ENCODE data around the gene SDS.
A peak's percentile ranks its signal among the peaks of the same experiment; 100 is the strongest.

Gene SDS

GRCh38 chr12:113425960-113426453, 22.3 kb upstream of the SDS start:
- DNase-seq (ENCODE audit: low read depth in 2 of 2, low spot score in 1 of 2): no peak

GRCh38 chr12:113424915-113425823, 21.5 kb upstream of the SDS start:
- DNase-seq (ENCODE audit: low read depth in 2 of 2, low spot score in 1 of 2): peak in 1 of 2 donors; percentile 14

DNA sequence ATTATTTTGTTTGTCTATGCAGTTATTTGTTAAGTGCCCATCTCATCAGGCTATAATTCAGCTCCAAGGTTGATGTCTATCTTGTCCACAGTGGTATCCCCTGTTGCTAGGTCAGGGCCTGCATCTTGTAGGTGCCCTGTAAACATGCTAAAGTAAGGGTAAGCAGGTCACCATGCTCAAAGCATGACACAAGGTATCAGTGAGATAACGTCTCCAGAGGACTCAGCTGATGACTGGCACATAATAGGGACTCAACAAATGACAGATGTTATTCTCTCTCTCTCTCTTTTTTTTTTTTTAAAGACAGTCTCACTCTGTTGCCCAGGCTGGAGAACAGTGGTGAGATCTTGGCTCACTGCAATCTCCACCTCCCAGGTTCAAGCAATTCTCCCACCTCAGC, 20.8 kb upstream of the SDS start:
- DNase-seq (ENCODE audit: low read depth in 2 of 2, low spot score in 1 of 2): no peak

GRCh38 chr12:113422886-113423669, 19.4 kb upstream of the SDS start:
- no peak for DNase-seq (ENCODE audit: low read depth in 2 of 2, low spot score in 1 of 2)

DNA sequence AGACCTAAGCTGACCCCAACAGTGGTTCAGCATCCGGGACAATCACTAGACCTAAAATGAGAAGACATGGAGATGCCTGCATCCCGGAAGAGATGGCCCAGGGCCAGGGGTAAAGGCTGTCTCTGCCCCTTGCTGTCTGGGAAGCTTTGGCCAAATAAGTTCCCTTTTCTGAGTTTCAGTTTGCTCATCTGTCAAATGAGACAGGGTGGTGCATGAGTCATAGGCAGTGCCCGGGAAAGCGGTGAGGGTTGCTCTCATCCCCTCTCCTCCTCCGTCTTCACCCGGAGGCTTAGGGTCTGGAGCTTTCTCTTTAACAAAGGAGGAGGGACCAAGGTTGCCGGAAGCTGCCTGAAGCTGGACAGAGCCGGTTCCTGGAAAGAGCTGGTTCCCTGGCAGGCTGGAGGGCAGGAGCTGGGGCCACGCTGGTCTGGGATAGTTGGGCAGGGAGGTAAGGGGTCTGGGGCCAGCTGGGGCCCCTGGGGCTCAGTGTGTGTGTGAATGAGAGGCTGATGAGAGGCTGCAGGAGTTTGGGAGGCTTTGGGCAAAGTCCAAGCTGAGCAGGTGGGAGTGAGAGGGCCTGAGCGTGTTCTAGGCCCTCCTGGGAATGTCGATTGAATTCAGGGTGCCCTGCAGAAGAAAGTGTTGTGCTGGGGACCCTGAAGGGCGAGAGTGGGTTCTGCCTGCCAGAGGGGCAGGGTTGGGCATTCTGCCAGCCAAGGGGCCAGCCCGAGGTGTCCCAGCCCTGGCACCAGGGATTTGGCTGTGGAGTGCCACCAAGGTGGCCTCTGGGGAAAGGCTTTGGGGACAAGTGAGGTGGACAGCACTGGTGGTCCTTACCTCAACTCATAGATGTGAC, 18.6 kb upstream of the SDS start, which contains the start of gene SDSL:
Gene SDSL, plus strand, starts transcription at position 351 of the 856 bp plus-strand sequence. CDS start 5,603 bp downstream, outside the sequence.
- no peak for DNase-seq (ENCODE audit: low read depth in 2 of 2, low spot score in 1 of 2)

- no peak for DNase-seq (ENCODE audit: low read depth in 2 of 2, low spot score in 1 of 2)
These were observed 17.4 kb upstream of the SDS start for GRCh38 chr12:113420996-113421595.

GRCh38 chr12:113418213-113418879, 14.7 kb upstream of the SDS start:
- DNase-seq (ENCODE audit: low read depth in 2 of 2, low spot score in 1 of 2): no peak

GRCh38 chr12:113416091-113416754, 12.5 kb upstream of the SDS start:
- no peak for DNase-seq (ENCODE audit: low read depth in 2 of 2, low spot score in 1 of 2)

DNA sequence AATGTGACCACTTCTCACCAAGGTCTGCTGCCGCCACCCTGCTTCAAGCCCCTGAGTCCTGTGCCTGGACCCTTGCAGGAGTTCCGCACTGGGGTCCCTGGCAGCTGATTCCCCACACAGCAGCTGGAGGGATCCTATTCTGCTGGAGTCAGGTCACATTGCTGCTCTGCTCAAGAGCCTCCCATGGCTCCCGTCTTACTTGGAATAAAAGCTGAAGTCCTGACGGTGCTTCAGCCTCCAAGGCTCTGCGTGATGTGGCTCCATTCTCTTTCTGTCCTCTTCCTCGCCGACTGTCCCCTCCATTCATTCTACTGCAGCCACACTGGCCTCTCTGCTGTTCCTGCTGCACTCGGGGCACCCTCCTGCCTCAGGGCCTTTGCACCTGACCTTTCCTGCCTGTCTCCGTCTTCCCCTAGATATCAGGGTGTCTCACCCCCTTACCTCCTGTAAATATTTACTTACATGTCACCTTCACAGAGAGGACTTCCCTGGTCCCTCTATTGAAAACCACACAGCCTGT, 10.9 kb upstream of the SDS start:
- no peak for DNase-seq (ENCODE audit: low read depth in 2 of 2, low spot score in 1 of 2)

GRCh38 chr12:113413488-113413939, 9.8 kb upstream of the SDS start:
- no peak for DNase-seq (ENCODE audit: low read depth in 2 of 2, low spot score in 1 of 2)

GRCh38 chr12:113409462-113410124, 5.9 kb upstream of the SDS start:
- no peak for DNase-seq (ENCODE audit: low read depth in 2 of 2, low spot score in 1 of 2)

DNA sequence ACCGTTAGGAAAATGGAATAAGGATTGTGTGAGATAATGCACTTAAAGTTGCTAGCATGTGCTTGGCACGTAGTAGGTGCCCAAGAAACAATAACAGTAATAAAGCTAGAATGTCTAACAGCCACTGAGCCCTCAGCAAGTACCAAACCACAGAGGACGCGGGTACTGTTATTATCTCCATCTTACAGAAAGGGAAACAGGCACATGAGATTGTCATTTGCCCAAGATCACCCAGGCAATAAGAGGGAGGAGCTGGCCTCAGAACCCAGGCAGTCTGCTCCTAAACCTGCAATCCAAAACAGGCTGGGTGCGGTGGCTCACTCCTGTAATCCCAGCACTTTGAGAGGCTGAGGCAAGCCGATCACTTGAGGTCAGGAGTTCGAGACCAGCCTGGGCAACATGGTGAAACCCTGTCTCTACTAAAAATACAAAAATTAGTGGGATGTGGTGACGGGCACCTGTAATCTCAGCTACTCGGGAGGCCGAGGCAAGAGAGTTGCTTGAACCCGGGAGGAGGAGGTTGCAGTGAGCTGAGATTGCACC, 5.1 kb upstream of the SDS start:
- no peak for DNase-seq (ENCODE audit: low read depth in 2 of 2, low spot score in 1 of 2)

- no peak for DNase-seq (ENCODE audit: low read depth in 2 of 2, low spot score in 1 of 2)
These were observed 4.4 kb upstream of the SDS start for GRCh38 chr12:113407931-113408600.

- DNase-seq (ENCODE audit: low read depth in 2 of 2, low spot score in 1 of 2): no peak
These were observed 2.0 kb upstream of the SDS start for GRCh38 chr12:113405694-113406093.

- DNase-seq (ENCODE audit: low read depth in 2 of 2, low spot score in 1 of 2): no peak
These were observed 964 bp downstream of the SDS start for GRCh38 chr12:113402586-113403260.

DNA sequence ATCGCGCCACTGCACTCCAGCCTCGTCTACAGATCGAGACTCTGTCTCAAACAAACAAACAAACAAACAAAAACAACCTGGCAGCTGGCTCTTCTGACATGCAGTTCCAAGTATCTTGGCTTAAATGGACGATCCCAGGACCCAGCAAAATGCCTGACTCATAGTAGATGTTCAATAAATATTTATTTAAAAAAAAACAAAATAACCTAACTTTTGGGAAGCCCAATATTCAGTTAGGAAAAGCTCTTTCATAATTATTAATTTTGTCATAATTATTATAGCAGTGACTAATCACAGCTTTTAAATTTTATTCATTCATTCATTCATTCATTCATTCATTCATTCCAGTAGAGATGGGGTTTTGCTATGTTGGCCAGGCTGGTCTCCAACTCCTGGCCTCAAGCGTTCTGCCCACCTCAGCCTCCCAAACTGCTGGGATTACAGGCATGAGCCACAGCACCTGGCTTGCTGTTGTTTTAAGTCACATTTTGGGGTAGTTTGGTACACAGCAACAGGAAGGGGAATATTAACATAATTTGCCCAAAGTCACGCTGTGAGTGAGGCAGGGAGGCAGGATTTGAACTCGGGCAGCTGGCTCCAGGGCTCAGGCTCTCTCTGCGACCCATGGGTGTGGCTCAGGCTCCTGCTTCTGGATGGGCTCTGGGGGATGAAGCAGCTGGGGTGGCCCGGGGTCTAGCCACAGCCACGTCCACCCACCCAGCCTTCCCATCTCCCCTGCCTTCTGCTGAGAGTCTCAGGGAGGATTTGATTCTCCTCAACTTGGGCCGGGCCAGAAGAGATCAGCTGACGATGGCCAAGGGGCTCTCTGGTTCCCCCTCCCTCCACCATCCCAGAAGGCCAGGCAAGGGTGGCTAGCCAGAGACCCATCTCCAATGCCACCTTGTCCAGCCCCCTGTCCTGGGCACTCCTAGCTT, 2.4 kb downstream of the SDS start:
- no peak for DNase-seq (ENCODE audit: low read depth in 2 of 2, low spot score in 1 of 2)
